ENCODE measurements around the gene IQCE. TPM values are rescaled to one million over a fixed set of nuclear protein-coding genes. Genes with fewer than 3 reads are reported as not detected.

The IQCE gene, protein sequence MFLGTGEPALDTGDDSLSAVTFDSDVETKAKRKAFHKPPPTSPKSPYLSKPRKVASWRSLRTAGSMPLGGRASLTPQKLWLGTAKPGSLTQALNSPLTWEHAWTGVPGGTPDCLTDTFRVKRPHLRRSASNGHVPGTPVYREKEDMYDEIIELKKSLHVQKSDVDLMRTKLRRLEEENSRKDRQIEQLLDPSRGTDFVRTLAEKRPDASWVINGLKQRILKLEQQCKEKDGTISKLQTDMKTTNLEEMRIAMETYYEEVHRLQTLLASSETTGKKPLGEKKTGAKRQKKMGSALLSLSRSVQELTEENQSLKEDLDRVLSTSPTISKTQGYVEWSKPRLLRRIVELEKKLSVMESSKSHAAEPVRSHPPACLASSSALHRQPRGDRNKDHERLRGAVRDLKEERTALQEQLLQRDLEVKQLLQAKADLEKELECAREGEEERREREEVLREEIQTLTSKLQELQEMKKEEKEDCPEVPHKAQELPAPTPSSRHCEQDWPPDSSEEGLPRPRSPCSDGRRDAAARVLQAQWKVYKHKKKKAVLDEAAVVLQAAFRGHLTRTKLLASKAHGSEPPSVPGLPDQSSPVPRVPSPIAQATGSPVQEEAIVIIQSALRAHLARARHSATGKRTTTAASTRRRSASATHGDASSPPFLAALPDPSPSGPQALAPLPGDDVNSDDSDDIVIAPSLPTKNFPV
- 15.5 and 17.6 TPM in 2 replicates for total RNA-seq

GRCh38 chr7:2558629-2559282, at the start of gene IQCE:
Gene IQCE, plus strand, starts transcription at chr7:2558979. Its CDS starts 203 bp downstream, at chr7:2559182.

DNA sequence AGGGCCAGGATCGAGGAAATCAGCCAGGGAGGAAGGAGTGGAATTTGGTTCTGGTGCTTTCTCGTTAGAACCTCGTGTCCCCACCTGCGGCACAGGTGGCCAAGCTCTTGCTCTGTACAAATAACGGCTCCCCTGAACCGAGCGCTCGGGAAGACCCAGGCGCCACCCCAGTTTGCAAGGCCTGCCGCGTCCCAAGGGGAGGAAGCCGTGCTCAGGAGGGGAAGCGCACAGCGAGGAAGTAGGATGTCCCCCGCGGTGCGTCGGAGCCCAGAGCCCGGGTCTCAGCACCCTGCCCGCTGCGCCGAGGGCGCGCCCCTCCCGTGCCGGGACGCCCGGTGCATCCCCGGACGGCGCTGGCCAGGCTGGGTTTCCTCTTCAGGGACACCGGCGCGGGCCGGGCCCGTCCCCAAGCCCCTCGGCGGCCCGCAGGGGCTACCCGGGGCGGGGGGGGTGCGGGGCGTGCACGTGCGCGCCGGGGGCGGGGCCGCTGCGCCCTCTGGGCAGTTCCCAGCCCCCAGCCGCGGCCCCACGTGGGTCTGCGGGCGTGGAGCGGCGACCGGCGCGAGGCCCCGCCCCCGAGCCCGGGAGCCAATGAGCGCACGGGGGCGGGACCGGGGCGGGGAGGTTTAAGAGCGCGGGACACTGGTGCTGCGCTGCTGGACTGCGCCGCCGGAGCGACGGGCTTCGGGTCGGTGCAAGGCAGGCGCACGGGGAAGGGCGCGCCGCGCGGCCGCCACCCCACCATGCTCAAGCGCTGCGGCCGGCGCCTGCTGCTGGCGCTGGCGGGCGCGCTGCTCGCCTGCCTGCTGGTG, 39.5 kb upstream of the IQCE start, which contains the start of gene LFNG:
LFNG (plus strand) TSS at position 656 of the 812 bp plus-strand sequence; CDS start at position 744, 88 bp downstream.

GRCh38 chr7:2555121-2556052, 3.4 kb upstream of the IQCE start, which contains the start of gene BRAT1:
Gene BRAT1, minus strand, starts transcription at chr7:2555524. Its CDS starts 1,093 bp downstream, at chr7:2554431.

DNA sequence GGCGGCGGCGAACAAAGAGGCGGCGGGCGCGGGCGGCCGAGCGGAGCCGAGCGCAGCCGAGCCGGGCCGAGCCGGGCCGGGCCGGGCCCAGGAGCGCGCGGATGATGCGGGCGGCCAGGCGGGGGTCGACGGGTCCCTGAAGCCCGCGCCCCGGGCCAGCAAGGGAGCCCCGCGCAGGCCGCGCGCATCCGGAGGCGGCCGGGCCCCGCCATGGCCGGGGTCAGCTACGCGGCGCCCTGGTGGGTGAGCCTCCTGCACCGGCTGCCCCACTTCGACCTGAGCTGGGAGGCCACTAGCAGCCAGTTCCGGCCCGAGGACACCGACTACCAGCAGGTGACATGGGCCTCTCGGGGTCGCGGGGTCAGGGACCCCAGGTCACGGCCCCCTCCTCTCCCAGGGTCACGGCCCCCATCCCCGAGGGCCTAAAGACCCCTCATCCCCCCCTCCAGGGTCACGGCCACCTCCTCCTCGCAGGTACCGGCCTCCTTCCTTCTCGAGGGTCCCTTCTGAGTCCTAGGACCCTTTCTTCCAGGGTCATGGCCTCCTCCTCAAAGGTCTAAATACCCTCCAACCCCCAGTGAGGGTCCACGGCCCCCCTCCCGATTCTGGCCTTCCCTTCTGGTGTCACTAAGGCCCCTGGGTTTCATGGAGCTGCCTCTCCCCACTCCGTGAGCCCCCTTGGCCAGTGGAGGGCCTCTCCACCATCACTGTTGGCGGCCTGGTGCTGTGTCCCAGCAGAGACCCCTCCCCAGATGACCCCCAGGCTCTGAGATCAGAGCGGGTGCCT, 73.4 kb downstream of the IQCE start, which contains the start of gene TTYH3:
TTYH3 (plus strand) TSS at position 41 of the 787 bp plus-strand sequence; CDS start at position 211, 170 bp downstream.

Small RNA genes lying within 50 kb of the gene (small RNA-seq; reads per million reads assigned to genes)
- not detected for gene MIR4648 (ENCODE audit: low replicate concordance)

Other genes with a start within 250 kb of the IQCE start
- 16.3 and 17.5 TPM in 2 replicates for gene SNX8, start 244.5 kb upstream of the IQCE start, total RNA-seq
- gene EIF3B, start 204.2 kb upstream of the IQCE start, total RNA-seq, result 192 and 231 TPM in 2 replicates
- 7.9 and 10.3 TPM in 2 replicates for gene CHST12, start 155.4 kb upstream of the IQCE start, total RNA-seq
- not detected in 2 replicates for gene GRIFIN, start 82.6 kb upstream of the IQCE start, total RNA-seq
- 0.88 and 6.9 TPM in 2 replicates for gene LFNG, start 39.2 kb upstream of the IQCE start, total RNA-seq
- 17.3 and 42.9 TPM in 2 replicates for gene BRAT1, start 3.5 kb upstream of the IQCE start, total RNA-seq
- 51.4 and 93.5 TPM in 2 replicates for gene TTYH3, start 73.0 kb downstream of the IQCE start, total RNA-seq
- gene AMZ1, start 129.2 kb downstream of the IQCE start, total RNA-seq, result 0.88 and 3.3 TPM in 2 replicates